Bronchial smooth muscle cell (primary cell): ENCODE results near the gene RBPMS2. TPM values are rescaled to one million over a fixed set of nuclear protein-coding genes. Genes with fewer than 3 reads are reported as not detected.

Experiments used
- total RNA-seq: library from RNA; depleted of rRNA; stranded (reverse); fragments of >200 nt; gene quantifications from 2 replicates; pipeline ENCODE4 v1.2.1, GENCODE V29; 2014

RBPMS2 gene
- total RNA-seq = 0.09 TPM in 1 of 2 replicates, not detected in the other

DNA sequence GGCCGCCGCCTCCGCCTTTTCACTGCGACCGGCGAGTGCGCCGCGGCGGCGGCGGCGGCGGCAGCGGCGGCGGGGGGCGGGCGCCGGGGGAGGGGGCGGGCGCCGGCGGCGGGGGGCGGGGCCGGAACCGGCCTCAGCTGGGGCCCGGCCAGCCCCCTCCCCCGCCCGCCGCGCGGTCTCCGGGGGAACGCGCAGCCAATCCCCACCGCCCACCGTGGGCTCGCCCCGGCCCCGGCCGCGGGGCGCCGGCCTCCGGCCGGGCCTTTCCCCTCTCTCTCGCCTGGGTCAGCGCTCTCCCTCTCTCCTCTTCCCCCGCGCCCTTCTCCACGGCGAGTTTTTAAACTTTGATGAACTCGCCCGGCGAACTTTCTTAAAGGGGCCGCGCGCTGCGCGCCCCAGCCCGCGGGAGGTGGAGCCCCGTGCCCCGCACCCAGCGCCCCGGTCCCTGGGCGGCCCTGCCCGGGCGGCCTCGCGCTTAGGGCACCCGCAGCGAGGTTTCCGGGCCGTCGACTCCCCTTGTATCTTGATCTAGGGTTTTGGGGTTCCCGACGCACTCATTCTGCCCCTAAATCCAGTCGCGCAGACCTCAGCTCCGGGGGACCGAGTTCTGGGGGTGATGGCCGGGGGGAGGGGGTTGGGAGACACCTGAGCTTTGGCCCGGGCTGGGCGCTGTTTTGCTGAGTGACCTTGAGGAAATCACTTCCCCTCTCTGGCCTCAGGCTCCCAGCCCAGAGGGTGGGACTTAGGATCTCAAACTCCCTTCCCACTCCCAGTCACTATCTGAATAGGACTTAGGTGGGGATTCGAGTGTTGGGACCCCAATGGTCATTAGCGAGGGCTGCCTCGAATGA is at the start of gene RBPMS2:
Gene RBPMS2 (minus strand): TSS at position 39 of the 851 bp plus-strand sequence. CDS start 270 bp downstream, outside the sequence.

Other genes starting within 250 kb of the RBPMS2 start
- gene PIF1, start 50.1 kb upstream of the RBPMS2 start, total RNA-seq = 4.3 and 7.7 TPM in 2 replicates
- gene PLEKHO2, start 66.3 kb upstream of the RBPMS2 start, total RNA-seq = 31.4 and 44.4 TPM in 2 replicates
- 8.2 and 14.8 TPM in 2 replicates for gene ANKDD1A, start 136.3 kb upstream of the RBPMS2 start, total RNA-seq
- gene SPG21, start 214.3 kb upstream of the RBPMS2 start, total RNA-seq = 64.9 and 69.7 TPM in 2 replicates